ENCODE results near the gene PCSK6.
"Not testable (repeated sequence)": the region's sequence is repeated elsewhere in the genome, so short reads cannot be mapped to it uniquely, and the experiment has no call there.

The PCSK6 gene

DNA sequence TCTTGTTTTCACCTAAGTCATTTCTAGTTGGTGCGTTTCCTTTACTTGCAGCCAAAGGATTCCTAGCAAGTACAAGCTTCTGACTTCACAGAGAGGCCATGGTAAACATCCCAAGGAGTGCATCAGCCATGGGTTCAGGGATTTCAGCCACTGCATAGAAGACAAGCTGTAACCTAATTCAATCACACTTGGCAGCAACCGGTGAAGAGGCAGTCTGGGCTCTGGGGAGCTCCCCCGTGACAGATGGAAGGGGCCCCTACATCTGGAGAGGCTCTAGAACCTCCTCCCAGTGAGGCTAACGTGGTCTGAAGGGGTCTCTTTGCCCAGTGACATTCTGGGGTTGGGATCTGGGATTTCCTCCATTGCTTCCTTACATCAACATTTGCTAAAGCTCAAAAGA lies 186.1 kb downstream of the PCSK6 start:
- no peak for DNase-seq

DNA sequence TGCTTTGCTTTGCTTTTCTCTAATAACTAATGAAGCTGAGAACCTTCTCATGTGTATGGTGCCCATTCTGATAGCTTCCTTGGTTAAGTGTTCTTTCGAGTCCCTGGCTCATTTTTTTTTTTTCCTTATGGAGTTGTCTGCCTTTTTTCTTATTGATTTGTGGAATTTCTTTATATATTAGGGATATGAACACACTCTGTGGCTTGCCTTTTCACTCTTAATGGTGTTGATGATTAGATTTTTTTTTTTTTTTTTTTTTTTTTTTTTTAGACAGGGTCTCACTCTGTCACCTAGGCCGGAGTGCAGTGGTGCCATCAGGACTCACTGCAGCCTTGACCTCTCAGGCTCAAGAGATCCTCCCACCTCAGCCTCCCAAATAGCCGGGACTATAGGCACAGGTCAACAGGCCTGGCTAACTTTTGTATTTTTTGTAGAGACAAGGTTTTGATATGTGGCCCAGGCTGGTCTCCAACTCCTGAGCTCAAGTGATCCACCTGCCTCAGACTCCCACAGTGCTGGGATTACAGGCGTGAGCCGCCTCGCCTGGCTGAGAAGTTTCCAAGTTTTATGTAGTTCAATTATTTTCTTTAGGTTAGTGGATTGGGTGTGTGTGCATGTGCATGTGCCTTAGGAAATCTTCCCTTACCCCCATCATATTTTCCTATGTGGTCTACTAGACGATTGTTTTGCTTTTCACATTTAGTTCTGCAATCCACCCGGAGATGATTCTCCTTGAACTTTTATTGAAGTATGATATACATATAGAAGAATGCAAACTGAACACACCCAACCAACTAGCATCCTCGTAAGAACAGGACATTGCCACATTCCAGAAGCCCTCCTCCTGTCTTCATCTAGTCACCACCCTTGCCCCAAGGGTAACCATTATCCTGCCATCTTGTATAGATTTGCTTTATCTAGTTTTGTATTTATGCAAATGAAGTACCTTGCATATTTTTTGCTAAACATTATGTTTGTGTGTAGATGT lies 192.8 kb downstream of the PCSK6 start:
- DNase-seq, result no peak

- DNase-seq, result no peak
Observed at GRCh38 chr15:101295607-101296161, 193.8 kb downstream of the PCSK6 start.

DNA sequence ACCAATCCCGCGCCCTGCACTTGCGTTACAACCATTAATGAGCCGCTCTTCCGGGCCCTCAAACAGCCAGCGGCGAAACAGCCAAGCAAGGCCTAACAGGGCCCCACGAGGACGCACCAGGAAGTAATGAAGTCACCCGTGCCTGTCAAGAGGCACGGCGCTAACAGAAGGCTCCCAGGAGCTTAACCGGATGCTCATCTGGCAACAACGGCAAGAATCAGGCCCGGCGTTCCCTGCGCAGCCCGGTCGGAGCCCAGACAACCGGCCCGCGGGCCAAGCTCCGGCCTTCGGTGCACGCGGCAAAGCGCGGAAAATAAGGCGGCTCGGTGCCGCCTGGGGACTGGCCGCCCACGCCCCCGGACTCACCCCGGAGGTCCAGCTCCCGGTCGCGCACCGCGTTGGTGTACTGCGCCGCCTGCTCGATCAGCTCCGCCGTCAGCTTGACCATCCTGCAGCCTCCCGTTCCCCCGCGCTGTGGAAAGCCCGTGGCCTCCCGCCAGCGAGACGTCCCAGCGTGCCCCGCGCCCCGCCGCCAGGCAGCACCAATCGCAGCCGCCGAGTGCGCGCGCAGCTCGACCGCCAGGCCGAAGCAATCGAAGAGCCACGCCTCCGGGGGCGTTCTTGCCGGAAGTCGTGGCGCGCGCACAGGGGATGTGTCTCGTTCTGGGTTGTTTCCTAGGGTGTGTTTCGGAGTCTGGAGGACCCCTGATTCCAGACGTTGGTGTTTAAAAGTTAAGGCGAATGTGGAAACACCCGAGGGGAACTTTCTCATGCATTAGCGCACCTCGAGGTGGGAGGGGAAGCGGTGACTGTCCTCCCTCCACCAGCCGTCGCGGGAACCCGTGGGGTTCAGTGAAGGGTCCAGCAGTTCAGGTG lies 194.5 kb downstream of the PCSK6 start, which contains the start of gene SNRPA1:
TSS of gene SNRPA1 (minus strand) at position 518 of the 876 bp plus-strand sequence. CDS start at position 448, 70 bp downstream.
- peak; percentile 79 for DNase-seq

- DNase-seq, result no peak
Observed at GRCh38 chr15:101293122-101293521, 196.4 kb downstream of the PCSK6 start.

DNA sequence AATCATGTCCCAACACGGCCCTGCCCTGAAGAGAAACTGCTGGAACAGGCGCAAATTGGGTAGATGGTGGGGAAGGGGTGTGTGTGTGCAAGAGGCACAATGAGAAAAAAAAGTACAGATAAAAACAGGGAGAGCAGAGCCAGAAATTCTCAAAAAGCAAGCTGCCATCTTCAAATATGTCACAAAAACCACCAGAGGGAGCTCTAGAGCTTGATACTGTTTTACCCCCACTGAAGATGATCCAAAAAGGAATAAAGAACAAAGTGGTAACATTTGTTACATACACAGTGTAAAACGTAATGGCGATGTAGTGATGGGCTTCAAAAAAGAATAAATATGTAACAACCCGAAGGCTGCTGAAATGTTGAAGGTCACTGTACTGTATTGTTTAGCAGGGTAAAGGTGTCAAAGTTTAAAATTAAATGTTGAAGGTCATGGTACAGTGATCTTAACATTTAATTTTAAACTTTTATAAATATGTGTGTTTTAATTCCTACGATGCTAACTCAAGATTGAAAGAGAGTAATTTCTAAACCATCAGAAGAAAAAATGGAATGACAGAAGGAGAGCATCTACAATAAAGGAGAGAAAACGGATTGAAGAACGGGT lies 200.5 kb downstream of the PCSK6 start:
- peak; percentile 8 for DNase-seq

GRCh38 chr15:101287342-101287741 lies 202.2 kb downstream of the PCSK6 start:
- not testable (repeated sequence) for DNase-seq

- DNase-seq, result no peak
Observed at GRCh38 chr15:101286471-101287114, 202.9 kb downstream of the PCSK6 start.

- DNase-seq, result no peak
Observed at GRCh38 chr15:101283931-101284330, 205.6 kb downstream of the PCSK6 start.

- no peak for DNase-seq
Observed at GRCh38 chr15:101280007-101280406, 209.5 kb downstream of the PCSK6 start.

- no peak for DNase-seq
Observed at GRCh38 chr15:101277943-101278564, 211.5 kb downstream of the PCSK6 start.

DNA sequence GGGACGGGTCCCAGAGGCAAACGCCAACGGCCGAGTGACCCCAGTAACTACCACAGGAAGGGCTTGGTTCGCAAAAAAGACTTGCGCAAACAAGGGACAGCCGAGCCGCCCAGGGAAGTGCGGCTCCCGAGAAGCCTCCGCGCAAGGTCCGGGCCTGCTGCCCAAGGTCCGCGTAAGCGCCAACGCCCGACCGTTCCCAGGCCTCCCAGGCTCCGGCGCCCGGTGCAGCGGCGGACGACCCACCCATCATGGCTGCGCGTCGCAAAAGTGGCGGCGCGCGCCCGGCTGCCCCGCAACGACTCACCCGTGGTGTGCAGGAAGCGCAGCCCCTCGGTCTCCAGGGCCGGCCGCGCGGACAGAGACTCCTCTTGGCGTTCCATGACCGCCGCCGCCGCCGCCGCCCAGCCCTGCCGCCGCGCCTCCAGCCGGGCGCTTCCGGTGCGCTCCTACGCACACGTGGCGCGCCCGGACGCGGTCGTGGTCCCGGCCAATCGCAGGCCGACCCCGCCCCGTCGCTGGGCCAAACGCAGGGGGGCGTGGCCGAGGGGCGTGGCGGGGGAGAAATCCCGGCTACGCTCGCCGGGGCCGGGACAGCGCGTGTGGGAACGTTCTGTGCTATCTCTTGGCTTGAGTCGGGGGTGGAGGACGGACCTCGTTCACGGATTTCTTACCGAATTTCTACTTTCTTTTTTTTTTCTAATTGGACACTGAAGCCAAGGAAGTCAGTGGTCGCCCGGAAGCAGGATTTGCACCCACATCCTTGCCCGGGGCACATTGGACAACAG lies 212.3 kb downstream of the PCSK6 start, which contains the start of gene SELENOS:
TSS of gene SELENOS (minus strand) at position 448 of the 785 bp plus-strand sequence. CDS start at position 380, 68 bp downstream.
- DNase-seq, result peak; percentile 69

DNA sequence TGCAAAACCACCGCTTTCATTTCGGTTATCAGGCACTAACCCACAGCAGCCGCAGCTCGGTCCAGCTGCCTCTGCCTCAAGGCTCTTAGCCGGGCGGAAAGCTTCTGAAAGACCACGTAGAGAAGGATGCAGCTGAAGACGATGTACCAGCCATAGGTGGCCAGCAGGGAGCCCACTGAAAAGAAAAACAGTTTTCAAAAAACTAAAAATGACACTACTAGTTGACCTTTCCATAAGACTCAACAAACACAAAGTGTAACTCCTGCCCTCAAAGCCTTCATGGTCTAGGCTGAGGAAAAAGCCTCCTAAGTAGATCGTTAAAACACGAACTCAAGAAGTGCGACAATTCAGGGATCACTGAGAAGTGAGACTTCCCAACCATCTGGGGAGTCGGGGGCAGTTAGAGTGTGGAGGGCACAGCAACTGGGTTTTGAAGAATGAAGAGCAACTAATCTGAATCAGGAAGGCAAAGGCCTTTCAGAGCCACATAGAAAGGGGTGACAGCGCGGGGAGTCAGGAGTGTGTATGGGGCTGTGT lies 212.9 kb downstream of the PCSK6 start:
- DNase-seq, result no peak

GRCh38 chr15:101275018-101275417 lies 214.5 kb downstream of the PCSK6 start:
- no peak for DNase-seq

DNA sequence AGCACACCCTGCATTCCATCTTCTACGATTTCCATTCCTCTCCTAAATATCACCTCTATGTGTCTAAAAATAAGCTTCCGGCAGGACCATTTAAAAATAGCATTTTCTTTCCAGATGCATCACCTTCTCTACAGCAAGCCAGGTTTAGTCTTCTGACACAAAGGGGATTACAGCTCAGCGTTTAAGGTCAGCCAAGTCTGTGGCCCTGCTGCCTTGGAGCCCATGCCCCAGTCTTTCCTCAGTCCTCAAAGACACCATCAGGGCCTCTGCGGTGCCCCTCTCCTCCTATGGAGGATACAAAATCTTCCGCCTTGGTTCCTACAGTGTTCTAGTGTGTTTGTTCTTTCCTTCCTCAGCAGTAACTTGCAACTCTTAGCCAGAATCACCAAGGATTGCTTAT lies 216.0 kb downstream of the PCSK6 start:
- DNase-seq, result no peak

- DNase-seq, result no peak
Observed at GRCh38 chr15:101272584-101272983, 216.9 kb downstream of the PCSK6 start.

GRCh38 chr15:101269479-101270223 lies 219.9 kb downstream of the PCSK6 start:
- no peak for DNase-seq

GRCh38 chr15:101267320-101268104 lies 222.0 kb downstream of the PCSK6 start:
- no peak for DNase-seq

GRCh38 chr15:101266787-101267186 lies 222.7 kb downstream of the PCSK6 start:
- no peak for DNase-seq

Measured in NCI-H2227 treated with DMSO at 0.1 percent for 48 hours (cell line).